Mucosa of descending colon (tissue), 3 donors: ENCODE results near the gene ZCCHC7. TPM values are rescaled to one million over a fixed set of nuclear protein-coding genes. Genes with fewer than 3 reads are reported as not detected.
A peak's percentile ranks its signal among the peaks of the same experiment; 100 is the strongest.
"Not testable (repeated sequence)": the region's sequence is repeated elsewhere in the genome, so short reads cannot be mapped to it uniquely, and the experiment has no call there.

ENCODE experiments used
- ATAC-seq: fragments of 200-7000 bp; cut with Tn5 transposase; one replicate; pipeline ENCODE4 v1.9.1; 2020; ENCODE audit warnings: mild to moderate bottlenecking, moderate library complexity
- DNase-seq, 3 donors: peaks; one replicate each; pipeline ENCODE4 v3.0.0-alpha.2; 2020
- H3K36me3 ChIP-seq: fragments of 200-600 bp; one replicate; pipeline ENCODE4 v1.8.0; 2021; ENCODE audit warnings: low read depth, mild to moderate bottlenecking
- H3K4me1 ChIP-seq: fragments of 200-600 bp; one replicate; pipeline ENCODE4 v1.8.0; 2021; ENCODE audit warnings: low read depth, mild to moderate bottlenecking
- H3K4me3 ChIP-seq: fragments of 200-600 bp; one replicate; pipeline ENCODE4 v1.8.0; 2021; ENCODE audit warnings: mild to moderate bottlenecking
- H3K9me3 ChIP-seq: fragments of 200-600 bp; one replicate; pipeline ENCODE4 v1.8.0; 2021; ENCODE audit warnings: mild to moderate bottlenecking
- CTCF ChIP-seq: fragments of 200-600 bp; IDR thresholded peaks from one replicate; pipeline ENCODE4 v1.8.0; 2022; ENCODE audit warnings: antibody characterized with exemption, mild to moderate bottlenecking
- intact Hi-C, 2 donors: fragments of 100-400 bp; cut with DNase I in 1 of 2; cut with micrococcal nuclease in 1 of 2; formaldehyde crosslinking; loops; one replicate each; pipeline versions ENCODE4 v1.11.0 to v1.11.1; 2022; cut with DNase I, micrococcal nuclease
- total RNA-seq, 3 donors: library from RNA; stranded (reverse); fragmentation: NEBNext Ultra II Directional in 2 of 3; extraction: Animal tissue kit (Norgen Biotek cat#: 25700) in 2 of 3; gene quantifications; one replicate each; pipeline versions ENCODE4 v1.2.1 to v1.2.4, GENCODE V29; 2021 to 2023
- donor health status: DM: no; HTN: no; CAD: no; lungs with moderate emphysema.
- donor health status: DM: no; HTN: no; CAD: no.
- donor health status: DM: no; HTN: yes; CAD: no.

The ZCCHC7 gene
- total RNA-seq, 3 donors from 2014 or later: 18.3 to 25.7 (median 19.7) TPM

DNA sequence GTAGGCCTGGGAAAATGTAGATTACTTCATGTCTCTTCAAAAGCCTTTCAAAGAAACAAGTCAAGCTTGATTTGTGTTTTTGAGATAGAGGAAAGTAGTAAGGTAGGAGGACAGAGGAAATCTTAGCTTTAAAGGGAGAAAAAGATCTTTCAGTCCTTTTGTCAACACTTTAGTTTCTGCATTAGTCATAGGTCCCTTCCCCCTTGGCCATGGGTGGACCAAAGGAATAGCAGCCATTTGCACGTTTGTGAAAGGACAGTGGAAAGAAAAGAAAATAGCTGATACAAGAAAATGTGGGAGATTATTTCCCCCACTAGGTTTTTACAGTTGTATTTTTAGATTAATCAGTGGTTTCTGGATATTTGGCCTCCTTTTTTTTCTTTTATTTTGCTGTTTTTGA lies 180.2 kb downstream of the ZCCHC7 start:
- Histone ChIP-seq H3K36me3 (no peaks in the 10 kb centered on the region), H3K9me3 (no peaks in the 10 kb centered on the region), H3K4me3 (no peak overlapping the region), H3K4me1 (no peaks in the 10 kb centered on the region)
- TF ChIP-seq CTCF: no peak
- ATAC-seq: no peak
- intact Hi-C loops: no loop called here
- DNase-seq: no peak

- intact Hi-C loops: no loop called here
- H3K4me1 ChIP-seq: no peaks in the 10 kb centered on the region
- TF ChIP-seq CTCF: no peak
- H3K4me3 ChIP-seq: no peak overlapping the region
- H3K9me3 ChIP-seq: no peaks in the 10 kb centered on the region
- ATAC-seq (no peak), DNase-seq (no peak)
- no peaks in the 10 kb centered on the region for H3K36me3 ChIP-seq
Observed at GRCh38 chr9:37301042-37301853, 180.9 kb downstream of the ZCCHC7 start.

- no peak for TF ChIP-seq CTCF
- Histone ChIP-seq H3K4me1 (no peaks in the 10 kb centered on the region), H3K4me3 (no peak overlapping the region), H3K36me3 (no peaks in the 10 kb centered on the region), H3K9me3 (no peaks in the 10 kb centered on the region)
- intact Hi-C loops: no loop called here
- no peak for DNase-seq
- ATAC-seq: no peak
Observed at GRCh38 chr9:37301854-37302172, 181.4 kb downstream of the ZCCHC7 start.

DNA sequence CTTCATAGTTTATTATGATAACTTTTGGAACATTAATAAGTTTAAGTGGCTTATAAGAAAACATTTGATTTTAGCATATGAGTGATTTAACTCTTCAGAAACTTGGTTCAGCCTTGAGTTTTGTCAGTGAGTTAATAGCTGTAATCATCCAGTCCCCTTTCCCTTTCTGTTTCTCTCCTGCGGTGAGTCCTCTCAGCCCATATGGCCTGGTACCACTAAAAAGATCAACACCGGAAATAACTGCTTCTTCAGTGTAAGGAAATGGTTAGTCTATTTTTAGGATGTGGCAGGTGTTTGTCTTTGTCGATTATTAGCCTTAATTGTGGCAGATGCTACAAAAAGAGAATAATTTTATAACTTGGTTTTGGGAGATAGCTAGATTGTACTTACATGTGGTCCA lies 181.9 kb downstream of the ZCCHC7 start:
- DNase-seq: peak in 1 of 3 donors; percentile 11

GRCh38 chr9:37303272-37303671 lies 182.9 kb downstream of the ZCCHC7 start:
- ATAC-seq, intact Hi-C loops, H3K9me3 ChIP-seq, H3K4me3 ChIP-seq, DNase-seq, H3K36me3 ChIP-seq, H3K4me1 ChIP-seq: not testable (repeated sequence)

More for the DNA sequence above, 181.9 kb downstream of the ZCCHC7 start:
- ATAC-seq: peak; percentile 84
- TF ChIP-seq CTCF: no peak
- H3K4me1 ChIP-seq: no peaks in the 10 kb centered on the region
- H3K36me3 ChIP-seq: no peaks in the 10 kb centered on the region
- H3K9me3 ChIP-seq: no peaks in the 10 kb centered on the region
- intact Hi-C loops: no loop called here
- H3K4me3 ChIP-seq: no peak overlapping the region

DNA sequence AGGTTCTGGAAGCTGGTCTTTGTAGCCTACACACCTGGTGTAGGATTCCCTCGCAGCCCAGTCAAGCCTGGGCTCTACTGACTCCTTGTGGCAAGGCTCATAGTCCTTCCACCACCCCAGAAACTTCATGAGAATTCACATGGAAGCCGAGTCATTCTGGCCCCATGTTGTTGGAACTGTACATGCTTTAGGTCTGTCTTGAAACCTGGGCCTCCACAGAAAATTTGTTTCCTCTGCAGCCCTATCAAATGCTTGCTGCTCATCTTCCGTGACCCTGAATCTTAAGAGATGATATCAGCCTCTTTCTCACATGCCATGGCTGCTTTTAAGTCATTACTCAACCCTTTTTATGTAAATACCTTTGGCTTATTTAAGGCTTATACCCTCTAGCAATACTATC lies 188.8 kb downstream of the ZCCHC7 start:
- Histone ChIP-seq H3K4me3 (no peak overlapping the region), H3K36me3 (no peaks in the 10 kb centered on the region), H3K4me1 (no peaks in the 10 kb centered on the region), H3K9me3 (no peaks in the 10 kb centered on the region)
- ATAC-seq (no peak), DNase-seq (peak in 1 of 3 donors; percentile 17)
- no peak for TF ChIP-seq CTCF
- intact Hi-C loops: no loop called here
